CD4-positive, alpha-beta T cell treated with Interleukin-6 for 4 hours (primary cell): Measurements from ENCODE around the gene STS.
A peak's percentile ranks its signal among the peaks of the same experiment; 100 is the strongest.
"Not testable (repeated sequence)": the region's sequence is repeated elsewhere in the genome, so short reads cannot be mapped to it uniquely, and the experiment has no call there.

Experiments used
- DNase-seq: peaks from one replicate; pipeline ENCODE4 v3.0.0-alpha.2; 2020; ENCODE audit warnings: mixed read lengths

The STS gene

GRCh38 chrX:7139202-7140081, 8.1 kb upstream of the STS start:
- DNase-seq, result no peak

- no peak for DNase-seq
Observed at GRCh38 chrX:7143076-7143475, 4.4 kb upstream of the STS start.

- DNase-seq, result no peak
Observed at GRCh38 chrX:7143941-7144525, 3.5 kb upstream of the STS start.

GRCh38 chrX:7145454-7145853, 2.1 kb upstream of the STS start:
- DNase-seq, result no peak

- DNase-seq, result no peak
Observed at GRCh38 chrX:7146020-7146702, 1.4 kb upstream of the STS start.

- DNase-seq, result peak; percentile 30
Observed at GRCh38 chrX:7146703-7147412, 654 bp upstream of the STS start.

GRCh38 chrX:7147978-7148854, 704 bp downstream of the STS start, which contains the start of gene PUDP:
Gene PUDP (minus strand): TSS chrX:7148153. CDS start chrX:7148113, 40 bp downstream.
- DNase-seq, result peak; percentile 92

GRCh38 chrX:7149411-7149810, 1.9 kb downstream of the STS start:
- DNase-seq, result no peak

GRCh38 chrX:7153231-7153630, 5.7 kb downstream of the STS start:
- DNase-seq, result no peak

GRCh38 chrX:7154041-7154597, 6.6 kb downstream of the STS start:
- no peak for DNase-seq

GRCh38 chrX:7155163-7155562, 7.7 kb downstream of the STS start:
- no peak for DNase-seq

- no peak for DNase-seq
Observed at GRCh38 chrX:7156879-7157278, 9.4 kb downstream of the STS start.

- DNase-seq, result no peak
Observed at GRCh38 chrX:7158468-7158990, 11.0 kb downstream of the STS start.

GRCh38 chrX:7159149-7159861, 11.8 kb downstream of the STS start:
- no peak for DNase-seq

GRCh38 chrX:7163146-7163677, 15.7 kb downstream of the STS start:
- DNase-seq, result no peak

GRCh38 chrX:7164174-7164573, 16.7 kb downstream of the STS start:
- no peak for DNase-seq

GRCh38 chrX:7168371-7168770, 20.9 kb downstream of the STS start:
- DNase-seq, result no peak

- DNase-seq, result no peak
Observed at GRCh38 chrX:7169627-7170026, 22.1 kb downstream of the STS start.

- peak; percentile 53 for DNase-seq
Observed at GRCh38 chrX:7170898-7171297, 23.4 kb downstream of the STS start.

GRCh38 chrX:7178859-7179258, 31.3 kb downstream of the STS start:
- DNase-seq, result not testable (repeated sequence)

GRCh38 chrX:7179446-7179845, 31.9 kb downstream of the STS start:
- DNase-seq, result no peak
